Muscle of leg (tissue), 11 donors: ENCODE data around the gene TSC22D4. TPM values are rescaled to one million over a fixed set of nuclear protein-coding genes. Genes with fewer than 3 reads are reported as not detected.

ENCODE experiments used
- DNase-seq: peaks from one replicate; pipeline ENCODE4 v3.0.0; 2013
- H3K27ac ChIP-seq: one replicate; pipeline ENCODE4 v1.5.1; 2013; ENCODE audit warnings: mild to moderate bottlenecking, low read length, control low read depth
- H3K27me3 ChIP-seq: one replicate; pipeline ENCODE4 v1.6.1; 2013; ENCODE audit warnings: low read length; ENCODE audit not compliant: control insufficient read depth, insufficient read depth
- H3K36me3 ChIP-seq: one replicate; pipeline ENCODE4 v1.6.1; 2013; ENCODE audit warnings: low read length; ENCODE audit not compliant: control insufficient read depth, insufficient read depth
- H3K4me1 ChIP-seq: one replicate; pipeline ENCODE4 v1.6.1; 2013; ENCODE audit warnings: low read length; ENCODE audit not compliant: control insufficient read depth, insufficient read depth
- H3K4me3 ChIP-seq: one replicate; pipeline ENCODE4 v1.5.1; 2013; ENCODE audit warnings: low read length, control low read depth
- H3K9me3 ChIP-seq: replicated peaks from 2 replicates; pipeline ENCODE4 v1.6.1; 2013; ENCODE audit warnings: low read depth, low read length; ENCODE audit not compliant: control insufficient read depth
- WGBS: methylation state at CpG from one replicate; pipeline ENCODE4 v1.1.5; 2013; ENCODE audit warnings: missing lambda C conversion rate; ENCODE audit not compliant: insufficient coverage; 5-methylcytosine and 5-hydroxymethylcytosine counted together
- polyA plus RNA-seq, 8 donors: library from polyadenylated mRNA; unstranded; fragments of 120-200 nt; gene quantifications; one replicate each; pipeline versions ENCODE4 v1.2.1 to v1.2.3, GENCODE V29; 2013; ENCODE audit warnings: inconsistent platforms in 1 of 8, low replicate concordance in 1 of 8; ENCODE audit not compliant: insufficient read length in 8 of 8, insufficient read depth in 1 of 8
- total RNA-seq: library from RNA; stranded (reverse); fragments of 120-200 nt; gene quantifications from one replicate; pipeline ENCODE4 v1.2.4, GENCODE V29; 2013

TSC22D4 gene
- total and polyA plus RNA-seq, 9 donors: 28.9 to 59.3 (median 47.7) TPM

DNA sequence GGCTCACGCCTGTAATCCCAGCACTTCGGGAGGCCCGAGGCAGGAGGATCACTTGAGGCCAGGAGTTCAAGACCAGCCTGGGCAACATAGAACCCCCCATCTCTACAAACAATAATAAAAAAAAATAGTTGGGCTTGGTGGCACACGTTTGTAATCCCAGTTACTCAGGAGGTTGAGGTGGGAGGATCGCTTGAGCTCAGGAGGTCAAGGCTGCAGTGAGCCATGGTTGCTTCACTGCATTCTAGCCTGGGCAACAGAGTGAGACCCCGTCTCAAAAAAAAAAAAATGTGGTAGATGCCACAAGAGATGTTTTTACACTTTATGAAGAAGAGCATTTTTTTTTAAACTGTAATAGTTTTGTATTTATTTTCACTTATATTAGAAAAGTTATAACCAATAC lies 17.5 kb upstream of the TSC22D4 start:
- peaks cover 2% of the 10 kb centered on the region for H3K27me3 ChIP-seq
- 100% methylated on average over 1 of the region's 6 CpGs for WGBS
- H3K4me3 ChIP-seq: no peak overlapping the region
- DNase-seq: no peak
- peaks cover 8% of the 10 kb centered on the region for H3K4me1 ChIP-seq
- no peak overlapping the region for H3K27ac ChIP-seq
- no peaks in the 10 kb centered on the region for H3K9me3 ChIP-seq
- H3K36me3 ChIP-seq: no peaks in the 10 kb centered on the region

DNA sequence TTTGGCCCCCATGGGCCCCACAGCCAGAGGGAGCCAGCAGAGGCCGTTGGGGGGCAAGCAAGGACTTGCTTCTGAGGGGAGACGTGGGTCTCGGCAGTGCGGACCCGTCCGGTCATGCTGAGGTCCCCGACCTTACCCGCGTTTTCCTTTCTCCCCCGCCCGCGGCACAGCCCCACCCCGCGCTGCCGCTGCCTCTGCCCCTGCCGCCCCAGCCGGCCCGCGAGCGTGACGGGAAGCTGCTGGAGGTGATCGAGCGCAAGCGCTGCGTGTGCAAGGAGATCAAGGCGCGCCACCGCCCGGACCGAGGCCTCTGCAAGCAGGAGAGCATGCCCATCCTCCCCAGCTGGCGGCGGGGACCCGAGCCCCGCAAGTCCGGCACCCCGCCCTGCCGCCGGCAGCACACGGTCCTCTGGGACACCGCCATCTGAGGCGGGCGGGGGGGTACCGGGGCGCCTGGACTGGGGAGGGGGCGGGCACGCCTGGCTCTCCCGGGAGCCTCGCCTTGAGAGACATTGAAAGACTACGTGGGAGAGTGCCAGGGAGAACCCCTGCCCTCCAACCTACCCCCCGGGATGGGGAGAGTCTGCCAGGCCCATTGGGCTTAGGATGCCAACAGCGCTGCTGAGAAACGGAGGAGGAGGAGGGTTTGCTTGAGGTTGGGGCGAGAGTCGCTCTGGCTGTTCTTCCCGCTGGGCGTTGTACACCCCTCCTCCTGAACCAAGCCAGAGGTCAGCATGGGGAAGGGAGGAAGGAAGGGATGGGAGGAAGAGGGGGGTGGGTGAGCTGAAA lies 14.7 kb upstream of the TSC22D4 start:
- Histone ChIP-seq H3K9me3 (no peaks in the 10 kb centered on the region), H3K27ac (no peak overlapping the region), H3K27me3 (peaks cover 2% of the 10 kb centered on the region), H3K36me3 (peaks cover under 1% of the 10 kb centered on the region), H3K4me3 (no peak overlapping the region), H3K4me1 (peaks cover 23% of the 10 kb centered on the region)
- WGBS: 17% methylated on average over 45 of the region's 56 CpGs
- DNase-seq: no peak

DNA sequence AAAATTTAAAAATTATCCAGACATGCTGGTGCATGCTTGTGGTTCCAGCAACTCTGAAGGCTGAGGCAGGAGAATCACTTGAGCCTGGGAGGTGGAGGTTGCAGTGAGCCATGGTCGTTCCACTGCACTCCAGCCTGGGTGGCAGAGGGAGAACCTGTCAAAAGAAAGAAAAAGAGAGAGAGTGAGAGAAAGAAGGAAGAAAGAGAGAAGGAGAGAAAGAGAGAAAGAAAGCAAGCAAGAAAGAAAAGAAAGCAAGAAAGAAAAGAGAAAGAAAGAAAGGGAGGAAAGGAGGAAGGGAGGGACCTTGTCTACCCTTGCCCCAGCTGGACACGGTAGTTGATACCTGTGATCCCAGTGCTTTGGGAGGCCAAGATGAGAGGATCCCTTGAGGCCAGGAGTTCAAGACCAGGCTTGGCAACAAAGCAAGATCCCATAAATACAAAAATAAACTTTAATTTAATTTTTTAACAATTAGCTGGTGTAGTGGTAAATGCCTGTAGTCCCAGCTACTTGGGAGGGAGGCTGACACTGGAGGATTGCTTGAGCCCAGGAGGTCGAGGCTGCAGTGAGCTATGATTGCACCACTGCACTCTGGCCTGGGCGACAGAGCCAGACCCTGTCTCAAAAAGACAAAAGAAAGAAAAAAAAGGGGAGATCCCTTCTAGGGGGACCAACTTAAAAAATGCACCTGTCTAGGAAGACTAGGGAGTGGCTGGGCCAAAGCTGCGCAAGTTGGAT lies 13.9 kb upstream of the TSC22D4 start:
- no peak overlapping the region for H3K27ac ChIP-seq
- H3K36me3 ChIP-seq: peaks cover 7% of the 10 kb centered on the region
- no peaks in the 10 kb centered on the region for H3K9me3 ChIP-seq
- DNase-seq: no peak
- H3K27me3 ChIP-seq: peaks cover 2% of the 10 kb centered on the region
- H3K4me3 ChIP-seq: no peak overlapping the region
- peaks cover 23% of the 10 kb centered on the region for H3K4me1 ChIP-seq
- 71% methylated on average over 4 of the region's 5 CpGs for WGBS

DNA sequence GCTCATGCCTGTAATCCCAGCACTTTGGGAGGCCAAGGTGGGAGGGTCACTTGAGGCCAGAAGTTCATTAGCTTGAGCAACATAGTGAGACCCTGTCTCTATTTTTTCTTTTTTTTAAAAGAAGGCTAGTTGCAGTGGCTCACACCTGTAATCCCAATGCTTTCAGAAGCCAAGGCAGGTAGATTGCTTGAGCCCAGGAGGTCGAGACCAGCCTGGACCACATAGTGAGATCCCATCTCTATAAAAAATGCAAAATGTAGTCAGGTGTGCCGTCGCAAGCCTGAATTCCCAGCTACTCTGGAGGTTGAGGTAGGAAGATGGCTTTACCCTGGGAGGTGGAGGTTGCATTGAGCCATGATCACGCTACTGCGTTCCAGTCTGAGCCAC lies 12.2 kb upstream of the TSC22D4 start:
- Histone ChIP-seq H3K4me1 (peaks cover 23% of the 10 kb centered on the region), H3K4me3 (no peak overlapping the region), H3K27ac (no peak overlapping the region), H3K9me3 (no peaks in the 10 kb centered on the region), H3K27me3 (peaks cover 2% of the 10 kb centered on the region), H3K36me3 (peaks cover 7% of the 10 kb centered on the region)
- DNase-seq: no peak
- 97% methylated on average over 2 of the region's 5 CpGs for WGBS

DNA sequence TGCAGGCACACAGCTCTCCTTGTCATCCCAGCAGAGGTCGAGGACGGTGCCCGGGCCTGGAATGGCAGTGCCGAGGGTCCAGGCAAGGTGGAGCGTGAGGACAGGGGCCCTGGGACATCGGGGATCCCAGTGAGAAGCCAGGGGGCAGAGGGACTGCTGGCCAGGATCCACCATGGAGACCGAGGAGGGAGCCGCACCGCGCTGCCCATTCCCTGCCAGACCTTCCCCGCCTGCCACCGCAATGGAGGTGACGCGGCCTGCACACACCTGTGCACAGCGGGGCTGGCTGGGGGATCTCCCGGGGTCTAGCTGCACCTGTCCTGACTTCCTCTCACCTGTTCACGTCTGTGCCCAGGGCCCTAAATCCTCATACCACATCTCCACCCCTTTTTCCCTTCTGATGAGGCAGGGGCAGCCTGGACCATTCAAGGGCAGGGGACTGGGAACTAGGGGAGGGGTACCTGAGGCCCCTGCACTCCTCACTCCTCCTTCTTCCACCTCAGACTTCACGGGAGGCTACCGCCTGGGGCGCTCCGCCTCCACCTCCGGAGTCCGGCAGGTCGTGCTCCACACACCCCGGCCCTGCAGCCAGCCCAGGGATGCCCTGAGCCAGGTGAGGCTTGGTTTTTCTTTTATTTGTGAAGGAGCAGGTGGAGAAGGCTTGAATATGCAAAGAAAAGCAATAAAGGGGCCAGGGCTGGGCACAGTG lies 11.6 kb upstream of the TSC22D4 start:
- 78% methylated on average over 19 of the region's 25 CpGs for WGBS

DNA sequence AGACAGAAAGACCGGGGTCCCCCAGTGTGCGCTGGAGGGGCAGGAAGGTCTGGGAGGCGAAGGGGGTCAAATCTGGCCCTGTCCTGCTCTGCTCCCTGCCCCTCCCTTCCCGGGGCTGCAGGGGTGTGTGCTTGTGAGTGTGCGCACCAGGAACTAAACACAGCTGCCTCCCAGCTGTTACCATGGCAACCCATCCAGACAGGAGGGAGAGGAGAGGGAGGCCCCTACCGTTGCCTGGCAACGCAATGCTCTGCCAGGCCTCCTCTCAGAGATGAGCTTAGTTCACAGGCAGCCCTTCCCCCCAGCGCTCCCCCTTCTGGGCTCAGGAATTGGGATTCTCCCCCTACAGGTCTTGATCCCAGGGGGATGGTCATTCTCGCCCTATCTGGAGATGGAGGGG lies 10.8 kb upstream of the TSC22D4 start:
- WGBS: 20% methylated on average over 2 of the region's 9 CpGs
- H3K27ac ChIP-seq: no peak overlapping the region
- peak; percentile 98 for DNase-seq

More for the DNA sequence above, 11.6 kb upstream of the TSC22D4 start:
- Histone ChIP-seq H3K9me3 (no peaks in the 10 kb centered on the region), H3K4me3 (no peak overlapping the region), H3K27me3 (peaks cover 2% of the 10 kb centered on the region), H3K4me1 (peaks cover 25% of the 10 kb centered on the region), H3K27ac (no peak overlapping the region), H3K36me3 (peaks cover 7% of the 10 kb centered on the region)
- no peak for DNase-seq

DNA sequence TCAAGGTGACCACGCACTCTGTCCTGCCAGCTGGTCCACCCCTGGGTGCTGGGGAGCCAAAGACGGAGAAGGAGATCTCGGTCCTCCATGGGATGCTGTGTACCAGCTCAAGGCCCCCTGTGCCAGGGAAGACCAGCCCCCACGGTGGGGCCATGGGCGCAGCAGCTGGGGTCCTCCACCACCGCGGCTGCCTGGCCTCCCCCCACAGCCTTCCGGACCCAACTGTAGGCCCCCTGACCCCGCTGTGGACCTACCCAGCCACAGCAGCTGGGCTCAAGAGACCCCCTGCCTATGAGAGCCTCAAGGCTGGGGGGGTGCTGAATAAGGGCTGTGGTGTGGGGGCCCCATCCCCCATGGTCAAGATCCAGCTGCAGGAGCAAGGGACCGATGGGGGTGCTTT lies 10.1 kb upstream of the TSC22D4 start:
- Histone ChIP-seq H3K36me3 (peaks cover 7% of the 10 kb centered on the region), H3K27ac (no peak overlapping the region), H3K9me3 (no peaks in the 10 kb centered on the region), H3K4me1 (peaks cover 32% of the 10 kb centered on the region), H3K4me3 (no peak overlapping the region), H3K27me3 (peaks cover 2% of the 10 kb centered on the region)
- WGBS: 77% methylated on average over 4 of the region's 10 CpGs
- no peak for DNase-seq

More for the DNA sequence above, 10.8 kb upstream of the TSC22D4 start:
- Histone ChIP-seq H3K36me3 (peaks cover 7% of the 10 kb centered on the region), H3K4me1 (peaks cover 27% of the 10 kb centered on the region), H3K4me3 (no peak overlapping the region), H3K9me3 (no peaks in the 10 kb centered on the region), H3K27me3 (peaks cover 2% of the 10 kb centered on the region)

DNA sequence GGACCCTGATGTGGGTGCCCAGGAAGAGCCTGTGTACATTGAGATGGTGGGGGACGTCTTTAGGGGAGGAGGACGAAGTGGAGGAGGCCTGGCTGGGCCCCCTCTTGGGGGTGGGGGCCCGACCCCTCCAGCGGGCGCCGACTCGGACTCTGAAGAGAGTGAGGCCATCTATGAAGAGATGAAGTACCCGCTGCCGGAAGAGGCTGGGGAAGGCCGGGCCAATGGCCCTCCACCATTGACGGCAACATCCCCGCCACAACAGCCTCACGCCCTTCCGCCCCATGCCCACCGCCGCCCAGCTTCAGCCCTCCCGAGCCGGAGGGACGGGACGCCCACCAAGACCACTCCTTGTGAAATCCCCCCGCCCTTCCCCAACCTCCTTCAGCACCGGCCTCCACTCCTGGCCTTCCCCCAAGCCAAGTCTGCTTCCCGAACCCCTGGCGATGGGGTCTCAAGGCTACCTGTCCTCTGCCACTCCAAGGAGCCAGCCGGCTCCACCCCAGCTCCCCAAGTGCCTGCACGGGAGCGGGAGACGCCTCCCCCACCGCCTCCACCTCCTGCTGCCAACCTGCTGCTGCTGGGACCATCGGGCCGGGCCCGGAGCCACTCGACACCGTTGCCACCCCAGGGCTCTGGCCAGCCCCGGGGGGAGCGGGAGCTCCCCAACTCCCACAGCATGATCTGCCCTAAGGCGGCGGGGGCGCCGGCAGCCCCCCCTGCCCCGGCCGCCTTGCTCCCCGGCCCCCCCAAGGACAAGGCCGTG lies 9.5 kb upstream of the TSC22D4 start:
- DNase-seq: no peak
- 92% methylated on average over 33 of the region's 44 CpGs for WGBS
- Histone ChIP-seq H3K36me3 (peaks cover 7% of the 10 kb centered on the region), H3K4me3 (no peak overlapping the region), H3K9me3 (no peaks in the 10 kb centered on the region), H3K27ac (no peak overlapping the region), H3K4me1 (peaks cover 32% of the 10 kb centered on the region), H3K27me3 (peaks cover 2% of the 10 kb centered on the region)

DNA sequence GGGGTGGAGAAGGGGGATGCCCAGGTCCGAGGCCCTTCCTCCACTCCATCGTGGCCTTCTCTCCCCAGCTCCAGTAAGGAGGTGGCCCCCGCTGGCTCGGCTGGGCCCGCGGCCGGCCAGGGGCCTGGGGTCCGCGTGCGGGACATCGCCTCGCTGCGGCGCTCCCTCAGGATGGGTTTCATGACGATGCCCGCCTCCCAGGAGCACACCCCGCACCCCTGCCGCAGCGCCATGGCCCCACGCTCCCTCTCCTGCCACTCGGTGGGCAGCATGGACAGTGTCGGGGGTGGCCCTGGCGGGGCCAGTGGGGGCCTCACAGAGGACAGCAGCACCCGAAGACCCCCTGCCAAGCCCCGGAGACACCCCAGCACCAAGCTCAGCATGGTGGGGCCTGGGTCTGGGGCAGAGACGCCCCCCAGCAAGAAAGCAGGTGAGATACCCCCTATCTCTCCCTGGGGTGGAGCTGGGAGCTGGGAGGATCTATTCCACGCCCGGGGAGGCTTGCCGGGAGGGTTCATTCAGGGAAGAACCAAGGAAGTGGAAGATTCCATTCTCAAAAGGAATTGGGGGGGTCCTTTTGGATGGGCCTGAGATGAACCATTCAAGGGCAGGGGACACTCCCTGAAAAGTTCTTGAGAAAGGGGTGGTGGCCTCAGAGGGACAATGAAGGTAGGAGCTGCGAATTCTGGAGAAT lies 7.9 kb upstream of the TSC22D4 start:
- Histone ChIP-seq H3K9me3 (no peaks in the 10 kb centered on the region), H3K4me3 (no peak overlapping the region), H3K4me1 (peaks cover 34% of the 10 kb centered on the region), H3K27ac (no peak overlapping the region), H3K36me3 (peaks cover 7% of the 10 kb centered on the region), H3K27me3 (no peaks in the 10 kb centered on the region)
- no peak for DNase-seq
- WGBS: 78% methylated on average over 24 of the region's 30 CpGs
